GM21529 (cell line): Measurements from ENCODE around the gene C12orf60.
A peak's percentile ranks its signal among the peaks of the same experiment; 100 is the strongest.
"Not testable (repeated sequence)": the region's sequence is repeated elsewhere in the genome, so short reads cannot be mapped to it uniquely, and the experiment has no call there.

Experiments
- ATAC-seq: cut with Tn5 transposase; IDR thresholded peaks from one replicate; pipeline ENCODE4 v1.9.1; 2021; ENCODE audit not compliant: unreplicated experiment

Gene C12orf60

DNA sequence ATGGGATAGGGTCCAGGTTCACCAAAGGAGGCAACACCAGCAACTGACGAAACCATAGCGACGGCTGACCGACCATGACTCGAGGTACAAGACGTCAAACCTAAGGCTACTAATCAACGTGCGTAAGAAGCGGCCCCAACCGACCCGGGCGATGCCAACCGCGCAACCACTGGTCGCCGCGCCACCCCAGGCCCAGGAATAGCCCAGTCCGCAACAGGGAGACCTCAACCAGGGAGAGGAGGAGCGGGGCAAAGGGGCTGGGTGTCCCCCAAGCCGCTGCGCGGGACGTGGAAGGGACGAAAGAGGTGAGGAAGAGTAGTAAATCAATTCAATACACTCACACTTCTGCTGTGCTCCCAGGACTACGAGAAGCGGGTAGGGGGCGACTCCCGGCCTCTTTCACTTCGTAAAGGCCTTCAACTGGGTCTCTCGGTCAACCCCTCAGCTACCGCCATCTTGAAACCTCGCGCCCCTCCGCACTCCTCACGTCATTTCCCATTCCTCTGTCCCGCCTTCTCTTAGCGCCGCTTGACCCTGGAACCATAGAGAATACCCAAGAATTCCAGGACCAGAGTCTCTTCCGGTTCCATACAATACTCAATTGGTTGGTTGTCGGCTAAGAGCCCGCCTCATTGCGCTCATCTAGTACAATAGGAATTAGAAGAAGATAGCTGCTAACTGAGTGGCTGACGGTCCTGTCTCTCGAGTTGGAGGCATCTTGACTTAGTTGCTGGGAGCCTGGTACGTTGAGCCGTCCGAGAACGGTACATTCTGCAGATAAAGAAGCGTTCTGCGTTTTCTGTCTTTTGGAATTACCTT, at the start of gene C12orf60, which contains the start of gene WBP11:
Gene C12orf60 (plus strand): TSS at position 660 of the 819 bp plus-strand sequence. CDS start 19,266 bp downstream, outside the sequence.
Gene WBP11 (minus strand): TSS at position 468 of the 819 bp plus-strand sequence. CDS start 2,095 bp downstream, outside the sequence.
- peak; percentile 99 for ATAC-seq

- ATAC-seq = no peak
Measured at GRCh38 chr12:14756334-14757143, 46.9 kb upstream of the C12orf60 start.

DNA sequence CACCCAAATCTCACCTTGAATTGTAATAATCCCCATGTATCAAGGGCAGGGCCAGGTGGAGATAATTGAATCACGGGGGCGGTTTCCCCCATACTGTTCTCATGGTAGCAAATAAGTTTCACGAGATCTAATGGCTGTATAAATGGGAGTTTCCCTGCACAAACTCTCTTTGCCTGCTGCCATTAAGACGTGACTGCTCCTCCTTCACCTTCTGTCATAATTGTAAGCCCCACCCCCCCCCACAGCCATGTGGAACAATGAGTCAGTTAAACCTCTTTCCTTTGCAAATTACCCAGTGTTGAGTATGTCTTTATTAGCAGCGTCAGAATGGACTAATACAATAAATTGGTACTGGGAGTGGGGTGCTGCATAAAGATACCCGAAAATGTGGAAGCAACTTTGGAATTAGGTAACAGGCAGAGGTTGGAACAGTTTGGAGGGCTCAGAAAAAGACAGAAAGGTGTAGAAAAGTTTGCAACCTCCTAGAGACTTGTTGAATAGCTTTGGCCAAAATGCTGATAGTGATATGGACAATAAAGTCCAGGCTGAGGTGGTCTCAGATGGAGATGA, 43.7 kb upstream of the C12orf60 start:
- ATAC-seq = not testable (repeated sequence)

- no peak for ATAC-seq
Measured at GRCh38 chr12:14765398-14765797, 38.1 kb upstream of the C12orf60 start.

GRCh38 chr12:14766020-14766419, 37.5 kb upstream of the C12orf60 start:
- ATAC-seq = not testable (repeated sequence)

DNA sequence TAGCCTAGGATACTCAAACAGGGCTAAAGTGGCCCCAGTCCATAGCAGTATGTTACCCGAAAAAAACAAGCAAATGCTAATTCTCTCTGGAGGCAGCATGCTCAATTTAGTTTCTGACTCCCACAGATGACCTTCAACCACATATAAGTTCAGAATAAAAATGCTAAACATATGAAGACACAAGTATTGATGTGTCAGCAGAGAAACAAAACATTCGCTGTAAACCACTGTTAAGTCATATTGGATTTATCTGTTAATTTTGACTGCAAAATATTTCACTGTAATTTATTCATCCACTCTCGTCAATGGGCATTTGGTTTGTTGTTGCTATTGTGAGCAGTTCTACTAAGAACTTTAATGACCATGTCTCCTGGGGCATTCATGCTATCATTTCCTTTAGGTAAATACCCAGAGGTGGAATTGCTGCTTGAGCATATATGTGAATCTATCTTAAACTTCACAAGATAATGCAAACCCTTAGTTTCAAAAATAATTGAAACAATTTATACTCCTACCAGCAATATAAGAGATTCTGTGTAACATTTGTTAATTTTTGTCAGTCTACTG, 36.7 kb upstream of the C12orf60 start:
- no peak for ATAC-seq

- ATAC-seq = no peak
Measured at GRCh38 chr12:14767617-14768016, 35.9 kb upstream of the C12orf60 start.

- no peak for ATAC-seq
Measured at GRCh38 chr12:14768823-14769405, 34.6 kb upstream of the C12orf60 start.

DNA sequence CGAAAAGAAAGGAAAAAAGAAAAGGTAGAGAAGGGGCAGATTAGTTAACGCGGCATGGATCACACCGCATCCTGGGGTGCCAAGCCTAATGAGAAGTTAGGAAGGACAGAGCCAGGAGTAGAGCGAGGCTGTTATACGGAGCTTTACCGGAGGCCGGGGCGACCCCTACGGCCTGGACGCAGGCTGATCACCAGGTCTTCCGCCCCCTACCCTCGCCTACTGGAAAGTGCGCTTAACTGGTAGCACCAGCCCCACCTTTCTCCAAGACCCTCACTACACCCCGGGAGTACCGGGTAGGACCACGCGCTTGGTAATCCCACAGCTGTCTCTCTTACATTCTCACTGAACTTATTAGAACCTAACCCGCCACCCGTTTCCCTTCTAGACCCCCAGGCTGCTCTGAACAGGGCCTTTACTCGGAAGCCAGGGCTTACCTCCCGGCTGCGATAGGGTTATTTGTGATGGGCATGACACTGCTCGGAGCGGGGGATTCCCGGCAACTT, 34.0 kb upstream of the C12orf60 start:
- ATAC-seq = peak; percentile 5

GRCh38 chr12:14769969-14770495, 33.4 kb upstream of the C12orf60 start:
- ATAC-seq = peak; percentile 45

DNA sequence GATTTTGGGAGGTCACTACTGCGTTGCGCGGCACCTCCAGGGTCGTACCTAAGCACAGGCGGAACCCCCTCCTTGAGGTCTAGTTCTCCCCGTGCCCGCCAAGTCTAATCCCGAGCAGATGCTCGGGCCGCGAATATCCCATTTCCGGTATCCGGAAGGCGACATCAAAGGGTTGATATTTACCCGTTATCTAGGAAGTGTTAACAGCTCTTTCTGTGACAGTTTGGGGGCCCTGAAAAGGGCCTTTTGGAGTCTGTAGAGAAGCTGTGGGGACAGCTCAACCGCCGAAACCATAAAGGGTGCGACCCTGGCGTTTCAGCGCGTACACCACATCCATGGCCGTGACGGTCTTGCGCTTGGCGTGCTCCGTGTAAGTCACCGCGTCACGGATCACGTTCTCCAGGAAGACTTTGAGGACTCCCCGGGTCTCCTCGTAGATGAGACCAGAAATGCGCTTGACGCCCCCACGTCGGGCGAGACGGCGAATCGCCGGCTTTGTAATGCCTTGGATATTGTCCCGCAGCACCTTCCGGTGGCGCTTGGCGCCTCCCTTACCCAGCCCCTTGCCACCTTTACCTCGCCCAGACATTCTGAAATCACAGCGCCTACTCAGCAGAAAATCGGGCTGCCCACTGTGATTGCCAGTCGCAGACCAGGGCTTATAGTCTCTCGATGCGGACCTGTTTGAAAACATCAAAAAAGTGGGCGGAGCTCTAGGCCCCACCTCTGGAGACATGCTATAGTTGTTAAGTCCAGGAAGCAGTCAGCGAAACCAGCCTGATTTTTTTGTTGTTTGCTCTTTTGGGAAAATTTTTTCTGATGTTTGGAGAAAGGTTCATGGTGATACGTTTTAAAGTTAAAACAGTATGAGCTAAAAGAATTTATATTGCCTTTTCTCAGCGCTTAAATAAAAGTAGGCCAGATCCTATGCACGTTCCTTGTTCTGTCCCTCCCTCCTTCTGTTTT, 32.7 kb upstream of the C12orf60 start:
- peak; percentile 19 for ATAC-seq

GRCh38 chr12:14771651-14772137, 31.8 kb upstream of the C12orf60 start:
- no peak for ATAC-seq

DNA sequence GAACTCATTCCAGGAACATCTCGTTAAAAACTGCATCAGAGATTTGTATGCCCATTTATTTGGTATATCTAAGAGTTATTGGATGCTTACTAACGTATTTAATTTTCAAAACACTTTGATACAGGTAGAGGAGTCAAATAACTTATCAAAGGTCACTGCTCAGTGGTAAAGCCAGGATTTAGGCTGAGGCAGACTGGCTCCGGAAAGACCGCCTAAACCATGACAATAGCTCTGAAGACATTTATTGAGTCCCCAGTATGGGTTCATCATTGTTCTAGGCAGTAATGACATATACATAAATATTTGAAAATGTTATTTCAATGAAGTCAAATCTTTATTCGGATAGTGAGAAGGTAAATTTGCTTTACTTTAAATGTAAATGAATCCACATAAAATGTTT, 30.5 kb upstream of the C12orf60 start:
- no peak for ATAC-seq

- ATAC-seq = peak; percentile 4
Measured at GRCh38 chr12:14773685-14774073, 29.8 kb upstream of the C12orf60 start.

DNA sequence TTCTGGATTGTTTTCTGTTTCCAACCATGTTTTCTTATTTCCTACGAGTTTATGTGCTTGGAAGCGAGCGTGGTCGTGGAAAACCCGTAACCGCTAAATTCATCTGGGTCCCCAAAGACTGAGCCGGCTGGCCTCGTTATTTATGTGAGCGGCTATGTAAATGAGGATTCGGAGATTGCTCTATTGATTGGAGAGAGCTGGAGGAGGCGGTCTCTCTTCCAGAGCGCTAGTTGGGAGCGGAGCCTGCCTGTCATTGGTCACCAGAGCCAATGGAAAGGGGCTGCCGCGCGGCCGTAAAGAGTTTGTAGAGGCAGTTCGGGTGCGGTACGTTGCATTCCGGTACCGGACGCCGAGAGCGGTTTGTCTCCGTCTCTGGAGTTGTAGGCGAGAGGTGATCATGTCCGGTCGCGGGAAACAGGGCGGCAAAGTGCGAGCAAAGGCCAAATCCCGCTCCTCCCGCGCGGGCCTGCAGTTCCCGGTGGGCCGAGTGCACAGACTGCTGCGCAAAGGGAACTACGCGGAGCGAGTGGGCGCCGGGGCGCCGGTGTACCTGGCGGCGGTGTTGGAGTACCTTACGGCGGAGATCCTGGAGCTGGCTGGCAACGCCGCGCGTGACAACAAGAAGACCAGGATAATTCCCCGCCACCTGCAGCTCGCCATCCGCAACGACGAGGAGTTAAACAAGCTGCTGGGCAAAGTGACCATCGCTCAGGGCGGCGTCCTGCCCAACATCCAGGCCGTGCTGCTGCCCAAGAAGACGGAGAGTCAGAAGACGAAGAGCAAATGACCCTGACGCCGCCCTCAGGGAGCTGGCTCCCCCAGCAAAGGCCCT, 29.2 kb upstream of the C12orf60 start:
- ATAC-seq = peak; percentile 50

- no peak for ATAC-seq
Measured at GRCh38 chr12:14774906-14775635, 28.4 kb upstream of the C12orf60 start.

DNA sequence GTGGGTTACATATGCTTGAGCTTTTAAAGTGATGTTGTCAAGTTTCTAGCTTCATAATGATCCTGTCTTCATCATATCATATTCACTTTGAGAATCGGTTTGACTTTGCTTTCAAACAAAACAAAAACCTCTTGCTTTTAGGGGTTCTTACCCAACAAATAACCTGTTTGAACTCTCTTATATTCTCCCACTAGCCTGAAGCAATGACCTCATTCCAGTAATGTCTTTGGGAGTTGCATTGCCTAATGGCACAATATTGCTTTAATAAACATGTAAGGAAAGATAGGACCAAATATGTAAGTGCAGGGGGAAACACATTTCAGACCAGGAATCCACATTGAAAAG, 27.9 kb upstream of the C12orf60 start:
- ATAC-seq = no peak
